Activated CD4-positive, CD25-positive, alpha-beta regulatory T cell treated with anti-CD3 and anti-CD28 coated beads, Interleukin-2, amount 50 U/mL, for 24 hours (primary cell): ENCODE data around the gene SLC5A6.
A peak's percentile ranks its signal among the peaks of the same experiment; 100 is the strongest.
"Not testable (repeated sequence)": the region's sequence is repeated elsewhere in the genome, so short reads cannot be mapped to it uniquely, and the experiment has no call there.

Source experiments
- ATAC-seq, 2 donors: fragments of 150-1000 bp; cut with Tn5 transposase; one replicate each; pipeline ENCODE4 v1.10.0; 2021; ENCODE audit warnings: mild to moderate bottlenecking in 1 of 2, moderate library complexity in 1 of 2

SLC5A6 gene

GRCh38 chr2:27203741-27204140, 8.3 kb downstream of the SLC5A6 start:
- no peak for ATAC-seq

- ATAC-seq: no peak
These were observed 9.2 kb downstream of the SLC5A6 start for GRCh38 chr2:27202854-27203253.

- no peak for ATAC-seq
These were observed 10.4 kb downstream of the SLC5A6 start for GRCh38 chr2:27201675-27202074.

- ATAC-seq: no peak
These were observed 12.8 kb downstream of the SLC5A6 start for GRCh38 chr2:27199241-27199640.

GRCh38 chr2:27198627-27199026, 13.4 kb downstream of the SLC5A6 start:
- no peak for ATAC-seq

GRCh38 chr2:27198068-27198467, 14.0 kb downstream of the SLC5A6 start:
- ATAC-seq: not testable (repeated sequence)

GRCh38 chr2:27195799-27196198, 16.3 kb downstream of the SLC5A6 start:
- ATAC-seq: not testable (repeated sequence)

- ATAC-seq: no peak
These were observed 17.3 kb downstream of the SLC5A6 start for GRCh38 chr2:27194538-27195354.

GRCh38 chr2:27191070-27191829, 20.8 kb downstream of the SLC5A6 start:
- peak; percentile 56 to 74 for ATAC-seq

GRCh38 chr2:27189989-27190388, 22.1 kb downstream of the SLC5A6 start:
- ATAC-seq: no peak

- no peak for ATAC-seq
These were observed 25.3 kb downstream of the SLC5A6 start for GRCh38 chr2:27186613-27187345.

GRCh38 chr2:27185331-27186026, 26.6 kb downstream of the SLC5A6 start:
- no peak for ATAC-seq

- no peak for ATAC-seq
These were observed 28.0 kb downstream of the SLC5A6 start for GRCh38 chr2:27184115-27184514.

- no peak for ATAC-seq
These were observed 29.7 kb downstream of the SLC5A6 start for GRCh38 chr2:27182346-27182745.

- no peak for ATAC-seq
These were observed 32.6 kb downstream of the SLC5A6 start for GRCh38 chr2:27179344-27180000.

- ATAC-seq: no peak
These were observed 33.6 kb downstream of the SLC5A6 start for GRCh38 chr2:27178469-27178868.

GRCh38 chr2:27177441-27178351, 34.4 kb downstream of the SLC5A6 start:
- ATAC-seq: no peak

- not testable (repeated sequence) for ATAC-seq
These were observed 36.3 kb downstream of the SLC5A6 start for GRCh38 chr2:27175781-27176180.

GRCh38 chr2:27175330-27175729, 36.7 kb downstream of the SLC5A6 start:
- ATAC-seq: no peak

GRCh38 chr2:27174638-27175037, 37.4 kb downstream of the SLC5A6 start:
- no peak for ATAC-seq

- ATAC-seq: no peak
These were observed 40.7 kb downstream of the SLC5A6 start for GRCh38 chr2:27171351-27171848.
